SK-N-SH treated with all-trans-retinoic acid at 6 μM for 48 hours (cell line): Measurements from ENCODE around the gene PTGDR2.

Experiments
- ARNTL ChIP-seq: fragments of 450-650 bp; formaldehyde crosslinking; IDR thresholded peaks from 2 replicates; pipeline ENCODE4 v1.5.0; 2020; ENCODE audit warnings: low read depth, mild to moderate bottlenecking, moderate library complexity, borderline replicate concordance
- TOX ChIP-seq: fragments of 250-450 bp; sonication (Bioruptor Pico); IDR thresholded peaks from 2 replicates; pipeline ENCODE4 v1.8.0; 2021; ENCODE audit warnings: mild to moderate bottlenecking, moderate library complexity, borderline replicate concordance
- ZFP3 ChIP-seq: fragments of 250-450 bp; sonication (Bioruptor Pico); IDR thresholded peaks from 2 replicates; pipeline ENCODE4 v1.5.0; 2020; ENCODE audit warnings: mild to moderate bottlenecking, moderate library complexity
- ZFP30 ChIP-seq: fragments of 450-650 bp; formaldehyde crosslinking; IDR thresholded peaks from 2 replicates; pipeline ENCODE4 v1.5.0; 2022; ENCODE audit warnings: mild to moderate bottlenecking, moderate library complexity
- ZNF565 ChIP-seq: fragments of 450-650 bp; formaldehyde crosslinking; conservative IDR thresholded peaks from 2 replicates; pipeline ENCODE4 v1.5.0; 2020; ENCODE audit warnings: low read depth, mild to moderate bottlenecking, moderate library complexity
- ZNF70 ChIP-seq: fragments of 450-650 bp; formaldehyde crosslinking; IDR thresholded peaks from 2 replicates; pipeline ENCODE4 v1.5.0; 2020; ENCODE audit warnings: mild to moderate bottlenecking, moderate library complexity

- no peak for TF ChIP-seq ZFP3 (CRISPR knock-in tag)
- no peak for TF ChIP-seq ZNF70 (CRISPR knock-in tag)
- no peak for TF ChIP-seq ZFP30 (CRISPR knock-in tag)
- no peak for TF ChIP-seq ARNTL (CRISPR knock-in tag)
- TF ChIP-seq ZNF565 (CRISPR knock-in tag): no peak
- TF ChIP-seq TOX (CRISPR knock-in tag): no peak
Measured at GRCh38 chr11:60831501-60832079, 24.2 kb downstream of the PTGDR2 start.
